HG03139 (cell line): ENCODE measurements around the gene DHCR7.

Source experiments
- ATAC-seq: cut with Tn5 transposase; IDR thresholded peaks from one replicate; pipeline ENCODE4 v1.9.1; 2021; ENCODE audit not compliant: unreplicated experiment

Gene DHCR7

GRCh38 chr11:71448257-71449171, at the start of gene DHCR7:
Gene DHCR7 (minus strand): TSS chr11:71448393. CDS start chr11:71444952, 3,441 bp downstream.
- peak; percentile 72 for ATAC-seq

GRCh38 chr11:71496421-71496820, 48.2 kb upstream of the DHCR7 start:
- no peak for ATAC-seq

GRCh38 chr11:71495286-71496230, 47.4 kb upstream of the DHCR7 start:
- ATAC-seq: no peak

GRCh38 chr11:71491940-71492339, 43.7 kb upstream of the DHCR7 start:
- no peak for ATAC-seq

GRCh38 chr11:71491531-71491930, 43.3 kb upstream of the DHCR7 start:
- no peak for ATAC-seq

- no peak for ATAC-seq
These were observed 42.7 kb upstream of the DHCR7 start for GRCh38 chr11:71490731-71491390.

- no peak for ATAC-seq
These were observed 42.0 kb upstream of the DHCR7 start for GRCh38 chr11:71490044-71490730.

GRCh38 chr11:71489311-71490043, 41.3 kb upstream of the DHCR7 start:
- no peak for ATAC-seq

GRCh38 chr11:71488681-71489270, 40.6 kb upstream of the DHCR7 start:
- no peak for ATAC-seq

GRCh38 chr11:71486320-71486719, 38.1 kb upstream of the DHCR7 start:
- no peak for ATAC-seq

GRCh38 chr11:71485466-71485865, 37.3 kb upstream of the DHCR7 start:
- no peak for ATAC-seq

- ATAC-seq: no peak
These were observed 36.8 kb upstream of the DHCR7 start for GRCh38 chr11:71485063-71485399.

- ATAC-seq: no peak
These were observed 36.3 kb upstream of the DHCR7 start for GRCh38 chr11:71484248-71485062.

- ATAC-seq: no peak
These were observed 35.5 kb upstream of the DHCR7 start for GRCh38 chr11:71483692-71484091.

- no peak for ATAC-seq
These were observed 34.7 kb upstream of the DHCR7 start for GRCh38 chr11:71482746-71483364.

- ATAC-seq: no peak
These were observed 34.0 kb upstream of the DHCR7 start for GRCh38 chr11:71482216-71482615.

GRCh38 chr11:71481101-71481960, 33.1 kb upstream of the DHCR7 start:
- no peak for ATAC-seq

GRCh38 chr11:71478528-71478840, 30.3 kb upstream of the DHCR7 start:
- no peak for ATAC-seq
